AG09319 (cell line): Measurements from ENCODE around the gene PYCR2.

Experiments
- DNase-seq: peaks from one replicate; pipeline ENCODE4 v3.0.0-alpha.2; 2010; ENCODE audit warnings: low read depth; ENCODE audit errors: extremely low read depth
- CTCF ChIP-seq: IDR thresholded peaks from 2 replicates; pipeline ENCODE4 v1.5.1; 2011; ENCODE audit warnings: low read depth, mild to moderate bottlenecking, inconsistent platforms, low read length, moderate library complexity

The PYCR2 gene

DNA sequence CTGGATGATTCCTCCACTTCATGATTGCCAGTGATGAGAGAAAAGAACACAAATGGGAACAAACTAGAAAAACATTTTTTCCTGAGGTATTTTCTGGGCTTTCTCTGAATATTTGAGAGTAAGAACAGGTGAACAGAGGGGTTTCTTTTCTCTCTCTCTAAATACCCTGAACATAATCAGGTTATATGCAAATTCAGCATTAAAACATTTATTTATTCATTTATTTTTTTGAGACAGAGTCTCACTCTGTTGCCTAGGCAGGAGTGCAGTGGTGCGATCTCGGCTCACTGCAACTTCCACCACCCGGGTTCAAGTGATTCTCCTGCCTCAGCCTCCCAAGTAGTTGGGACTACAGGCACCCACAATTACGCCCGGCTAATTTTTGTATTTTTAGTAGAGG is 22.8 kb upstream of the PYCR2 start:
- DNase-seq = no peak
- no peak for TF ChIP-seq CTCF

- TF ChIP-seq CTCF = no peak
- no peak for DNase-seq
Measured at GRCh38 chr1:225946082-225946620, 22.1 kb upstream of the PYCR2 start.

GRCh38 chr1:225945564-225945963 is 21.5 kb upstream of the PYCR2 start:
- no peak for TF ChIP-seq CTCF
- DNase-seq = no peak

- TF ChIP-seq CTCF = no peak
- no peak for DNase-seq
Measured at GRCh38 chr1:225944951-225945350, 20.9 kb upstream of the PYCR2 start.

DNA sequence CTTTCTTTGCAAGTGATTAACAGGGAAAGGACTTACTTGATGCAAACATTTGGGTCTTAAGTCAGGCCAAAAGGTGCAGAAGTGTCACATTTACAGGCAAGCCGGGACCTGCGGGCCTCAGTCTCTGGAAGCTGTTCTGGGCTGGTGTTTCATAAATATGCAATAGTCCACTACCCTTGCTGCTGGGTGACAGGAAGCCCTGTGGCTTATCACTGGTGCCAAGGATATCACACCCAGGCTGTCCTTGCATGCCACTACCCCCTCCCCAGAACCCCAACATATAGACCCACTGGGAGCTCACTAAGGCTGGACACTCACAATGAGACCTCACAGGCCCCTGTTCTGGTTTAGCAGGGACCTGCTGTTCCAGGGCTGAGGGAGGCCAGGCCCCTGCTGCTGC is 20.3 kb upstream of the PYCR2 start:
- DNase-seq = no peak
- TF ChIP-seq CTCF = no peak

GRCh38 chr1:225943582-225943981 is 19.5 kb upstream of the PYCR2 start:
- TF ChIP-seq CTCF = no peak

DNA sequence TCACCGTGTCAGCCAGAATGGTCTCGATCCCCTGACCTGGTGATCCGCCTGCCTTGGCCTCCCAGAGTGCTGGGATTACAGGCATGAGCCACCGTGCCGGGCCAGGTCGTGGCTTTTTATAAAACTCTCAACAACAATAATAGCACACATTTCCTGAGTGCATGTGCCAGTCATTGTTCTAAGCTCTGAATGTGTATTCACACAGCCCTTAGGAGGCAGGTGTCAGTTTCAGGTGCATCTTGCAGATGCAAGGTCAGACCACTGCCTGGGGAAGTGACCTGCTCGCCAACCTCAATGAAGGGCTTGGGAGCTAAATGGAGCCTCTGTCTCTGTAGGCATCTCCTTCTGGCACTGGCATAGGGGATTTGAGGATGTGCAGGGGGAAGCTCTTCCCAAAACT is 18.5 kb upstream of the PYCR2 start:
- no peak for DNase-seq
- no peak for TF ChIP-seq CTCF

More at GRCh38 chr1:225943582-225943981, 19.5 kb upstream of the PYCR2 start:
- DNase-seq = no peak

- DNase-seq = no peak
- no peak for TF ChIP-seq CTCF
Measured at GRCh38 chr1:225941942-225942222, 17.8 kb upstream of the PYCR2 start.
